Measurements from ENCODE around the gene CAVIN1.
"Not testable (repeated sequence)": the region's sequence is repeated elsewhere in the genome, so short reads cannot be mapped to it uniquely, and the experiment has no call there.

- TF ChIP-seq EZH2 (IDR thresholded peaks at IDR 0.05; ENCODE audit: borderline replicate concordance, low read length) = not testable (repeated sequence)
- TF ChIP-seq, protein P1, sequence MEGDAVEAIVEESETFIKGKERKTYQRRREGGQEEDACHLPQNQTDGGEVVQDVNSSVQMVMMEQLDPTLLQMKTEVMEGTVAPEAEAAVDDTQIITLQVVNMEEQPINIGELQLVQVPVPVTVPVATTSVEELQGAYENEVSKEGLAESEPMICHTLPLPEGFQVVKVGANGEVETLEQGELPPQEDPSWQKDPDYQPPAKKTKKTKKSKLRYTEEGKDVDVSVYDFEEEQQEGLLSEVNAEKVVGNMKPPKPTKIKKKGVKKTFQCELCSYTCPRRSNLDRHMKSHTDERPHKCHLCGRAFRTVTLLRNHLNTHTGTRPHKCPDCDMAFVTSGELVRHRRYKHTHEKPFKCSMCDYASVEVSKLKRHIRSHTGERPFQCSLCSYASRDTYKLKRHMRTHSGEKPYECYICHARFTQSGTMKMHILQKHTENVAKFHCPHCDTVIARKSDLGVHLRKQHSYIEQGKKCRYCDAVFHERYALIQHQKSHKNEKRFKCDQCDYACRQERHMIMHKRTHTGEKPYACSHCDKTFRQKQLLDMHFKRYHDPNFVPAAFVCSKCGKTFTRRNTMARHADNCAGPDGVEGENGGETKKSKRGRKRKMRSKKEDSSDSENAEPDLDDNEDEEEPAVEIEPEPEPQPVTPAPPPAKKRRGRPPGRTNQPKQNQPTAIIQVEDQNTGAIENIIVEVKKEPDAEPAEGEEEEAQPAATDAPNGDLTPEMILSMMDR (conservative IDR thresholded peaks at IDR 0.05 in 1 of 2, IDR thresholded peaks at IDR 0.05 in 1 of 2; ENCODE audit: extremely low read depth in 1 of 2, insufficient read depth in 1 of 2, low read depth in 1 of 2, low read length in 2 of 2) = not testable (repeated sequence)
Measured at GRCh38 chr17:42391439-42391838, 31.6 kb downstream of the CAVIN1 start.
